Panc1 (cell line): ENCODE results near the gene FIBIN. TPM values are rescaled to one million over a fixed set of nuclear protein-coding genes. Genes with fewer than 3 reads are reported as not detected.

Source experiments
- ATAC-seq: fragments of 200-7000 bp; cut with Tn5 transposase; 2 replicates; pipeline ENCODE4 v1.9.1; 2020; ENCODE audit warnings: mild to moderate bottlenecking, moderate library complexity
- BruUV-seq: library from RNA; stranded (reverse); fragments of 400-500 nt; replicated peaks from 2 replicates; lab custom pipeline; 2021; lab: Mats Ljungman, UMichigan
- CTCF ChIA-PET: fragments of 300-600 bp; sonication (Branson Sonifier 250); formaldehyde crosslinking; loops from one replicate; lab custom pipeline; 2022; ENCODE audit warnings: antibody characterized with exemption; lab: Charles Lee
- POLR2A ChIA-PET: fragments of 300-600 bp; sonication (Branson Sonifier 250); formaldehyde crosslinking; loops from one replicate; lab custom pipeline; 2022; ENCODE audit warnings: antibody characterized with exemption; lab: Charles Lee
- DNase-seq: peaks from one replicate; pipeline ENCODE4 v3.0.0-alpha.2; 2010; ENCODE audit warnings: low read depth, low spot score
- H3K27ac ChIP-seq: 2 replicates; pipeline ENCODE4 v1.5.1; 2011; ENCODE audit warnings: mild to moderate bottlenecking, low read length, inconsistent platforms
- H3K27me3 ChIP-seq: fragments of 200-500 bp; sonication (Bioruptor generic); 2 replicates; pipeline ENCODE4 v1.6.0; 2014; ENCODE audit warnings: low read length, inconsistent platforms; ENCODE audit not compliant: control insufficient read depth, insufficient read depth
- H3K36me3 ChIP-seq: fragments of 200-500 bp; sonication (Bioruptor generic); 2 replicates; pipeline ENCODE4 v1.5.1; 2014; ENCODE audit warnings: inconsistent platforms, mild to moderate bottlenecking, low read length, moderate library complexity; ENCODE audit not compliant: control insufficient read depth, insufficient read depth
- H3K4me1 ChIP-seq: 2 replicates; pipeline ENCODE4 v1.5.1; 2011; ENCODE audit warnings: inconsistent platforms, mild to moderate bottlenecking, low read length, moderate library complexity; ENCODE audit not compliant: control insufficient read depth, insufficient read depth
- H3K4me3 ChIP-seq, 2 experiments: 2 replicates each; pipeline ENCODE4 v1.5.1; 2011 to 2012; ENCODE audit warnings: low read depth in 2 of 2, low read length in 2 of 2, mild to moderate bottlenecking in 2 of 2, inconsistent platforms in 1 of 2, moderate library complexity in 1 of 2
- H3K9me3 ChIP-seq: fragments of 200-500 bp; sonication (Bioruptor generic); 2 replicates; pipeline ENCODE4 v1.5.1; 2014; ENCODE audit warnings: low read depth, mild to moderate bottlenecking, inconsistent platforms, low read length, moderate library complexity; ENCODE audit not compliant: control insufficient read depth, insufficient read depth
- POLR2AphosphoS5 ChIP-seq: IDR thresholded peaks from 2 replicates; pipeline ENCODE4 v1.6.1; 2012; ENCODE audit warnings: mild to moderate bottlenecking, low read depth, low read length, moderate library complexity
- REST ChIP-seq, 2 experiments: IDR thresholded peaks; 2 replicates each; pipeline ENCODE4 v1.6.1; 2011 to 2012; ENCODE audit warnings: low read depth in 2 of 2, control low read depth in 1 of 2, low read length in 1 of 2, mild to moderate bottlenecking in 1 of 2, moderate library complexity in 1 of 2; ENCODE audit not compliant: insufficient read depth in 1 of 2
- SIN3A ChIP-seq: IDR thresholded peaks from 2 replicates; pipeline ENCODE4 v1.6.1; 2012; ENCODE audit warnings: low read depth, mild to moderate bottlenecking, low read length, moderate library complexity, borderline replicate concordance; ENCODE audit not compliant: insufficient read depth
- TCF7L2 ChIP-seq: IDR thresholded peaks from 2 replicates; pipeline ENCODE4 v1.6.1; 2011; ENCODE audit warnings: mild to moderate bottlenecking, low read depth, low read length, inconsistent platforms
- in situ Hi-C: cut with HindIII; loops from 2 replicates; pipeline ENCODE4 v1.10.0; 2016; ENCODE audit warnings: low sequenced_read_pairs, low pct_unique_long_range_greater_than_20kb
- intact Hi-C: fragments of 100-400 bp; cut with micrococcal nuclease; formaldehyde crosslinking; loops from one replicate; pipeline ENCODE4 v1.10.0; 2022; ENCODE audit not compliant: unreplicated experiment
- total RNA-seq: library from RNA; stranded (reverse); gene quantifications from one replicate; pipeline ENCODE4 v1.2.1, GENCODE V29; 2021; ENCODE audit not compliant: unreplicated experiment
- TF ChIP-seq, protein P1 (sequence below): fragments of 450-650 bp; IDR thresholded peaks from 2 replicates; pipeline ENCODE4 v1.5.1; 2017; ENCODE audit warnings: mild to moderate bottlenecking

FIBIN gene
- total RNA-seq, 1 experiment from 2014 or later: not detected

DNA sequence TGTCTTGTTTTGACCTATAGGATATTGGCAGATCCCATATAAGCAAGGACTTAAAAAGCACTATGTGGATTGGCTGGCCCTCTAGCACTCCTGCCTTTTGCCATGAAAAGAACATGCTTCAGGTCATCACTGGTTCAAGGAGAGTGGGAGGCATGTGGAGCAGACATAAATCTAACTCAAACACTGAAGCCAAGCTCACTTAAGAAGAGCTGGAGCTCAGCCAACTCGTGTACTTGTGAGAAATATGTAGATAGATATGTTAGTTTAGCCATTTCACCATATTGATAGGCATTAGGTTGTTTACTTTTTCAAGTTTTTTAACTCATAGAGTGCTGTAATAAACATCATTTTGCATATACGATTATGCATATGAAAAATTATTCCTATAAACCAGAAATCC, 26.8 kb downstream of the FIBIN start:
- H3K4me3 ChIP-seq: no peak overlapping the region
- intact Hi-C loops: no loop called here
- no peak overlapping the region for H3K27ac ChIP-seq
- no TSS peak for BruUV-seq
- no peaks in the 10 kb centered on the region for H3K4me1 ChIP-seq
- ChIA-PET POLR2A (no interaction called here), CTCF (no interaction called here)
- no peak for DNase-seq
- no peaks in the 10 kb centered on the region; the same call in 1 of the 2 replicates for H3K27me3 ChIP-seq
- TF ChIP-seq TCF7L2: no peak
- TF ChIP-seq, protein P1, sequence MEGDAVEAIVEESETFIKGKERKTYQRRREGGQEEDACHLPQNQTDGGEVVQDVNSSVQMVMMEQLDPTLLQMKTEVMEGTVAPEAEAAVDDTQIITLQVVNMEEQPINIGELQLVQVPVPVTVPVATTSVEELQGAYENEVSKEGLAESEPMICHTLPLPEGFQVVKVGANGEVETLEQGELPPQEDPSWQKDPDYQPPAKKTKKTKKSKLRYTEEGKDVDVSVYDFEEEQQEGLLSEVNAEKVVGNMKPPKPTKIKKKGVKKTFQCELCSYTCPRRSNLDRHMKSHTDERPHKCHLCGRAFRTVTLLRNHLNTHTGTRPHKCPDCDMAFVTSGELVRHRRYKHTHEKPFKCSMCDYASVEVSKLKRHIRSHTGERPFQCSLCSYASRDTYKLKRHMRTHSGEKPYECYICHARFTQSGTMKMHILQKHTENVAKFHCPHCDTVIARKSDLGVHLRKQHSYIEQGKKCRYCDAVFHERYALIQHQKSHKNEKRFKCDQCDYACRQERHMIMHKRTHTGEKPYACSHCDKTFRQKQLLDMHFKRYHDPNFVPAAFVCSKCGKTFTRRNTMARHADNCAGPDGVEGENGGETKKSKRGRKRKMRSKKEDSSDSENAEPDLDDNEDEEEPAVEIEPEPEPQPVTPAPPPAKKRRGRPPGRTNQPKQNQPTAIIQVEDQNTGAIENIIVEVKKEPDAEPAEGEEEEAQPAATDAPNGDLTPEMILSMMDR: no peak
- no peaks in the 10 kb centered on the region for H3K36me3 ChIP-seq
- in situ Hi-C loops: no loop called here
- ATAC-seq: no peak
- H3K9me3 ChIP-seq: no peaks in the 10 kb centered on the region

- no peaks in the 10 kb centered on the region for H3K4me1 ChIP-seq
- H3K9me3 ChIP-seq: no peaks in the 10 kb centered on the region
- in situ Hi-C loops: no loop called here
- no peak overlapping the region for H3K4me3 ChIP-seq
- H3K27ac ChIP-seq: no peak overlapping the region
- ATAC-seq (no peak), DNase-seq (no peak)
- intact Hi-C loops: no loop called here
- CTCF ChIA-PET: interaction anchor here (0.6 kb wide), 1 partner anchor 19 kb away, joined by 4 read pairs; no protein-coding TSS in a partner anchor
- no peak for TF ChIP-seq REST (IDR thresholded peaks at IDR 0.05; ENCODE audit: insufficient read depth in 1 of 2, low read depth in 2 of 2, low read length in 1 of 2)
- no peak for TF ChIP-seq SIN3A
- no peak for TF ChIP-seq POLR2AphosphoS5
- no peak for TF ChIP-seq TCF7L2
- TF ChIP-seq, protein P1: no peak
- no peaks in the 10 kb centered on the region for H3K27me3 ChIP-seq
- no peaks in the 10 kb centered on the region for H3K36me3 ChIP-seq
- POLR2A ChIA-PET: no interaction called here
- BruUV-seq: no TSS peak
These were observed 28.8 kb downstream of the FIBIN start for GRCh38 chr11:27022659-27023251.
